ENCODE results near the gene TAPT1. TPM values are rescaled to one million over a fixed set of nuclear protein-coding genes. Genes with fewer than 3 reads are reported as not detected.

TAPT1 gene
- total RNA-seq, 1 donor from 2014 or later = 25.3 TPM

- Mint-ChIP-seq H3K36me3 (ENCODE audit: low read depth, unreplicated experiment) (peaks cover under 1% of the 10 kb centered on the region), H3K9me3 (ENCODE audit: unreplicated experiment) (no peaks in the 10 kb centered on the region), H3K27me3 (ENCODE audit: low read depth, unreplicated experiment) (no peaks in the 10 kb centered on the region), H3K4me1 (ENCODE audit: low read depth, unreplicated experiment) (no peaks in the 10 kb centered on the region), H3K27ac (ENCODE audit: unreplicated experiment) (no peak overlapping the region), H3K4me3 (ENCODE audit: unreplicated experiment) (no peak overlapping the region)
- H4K20me1 ChIP-seq (ENCODE audit: insufficient read depth, low read length) = no peaks in the 10 kb centered on the region
- H2AFZ ChIP-seq (ENCODE audit: low read depth, low read length) = no peak overlapping the region
- no peaks in the 10 kb centered on the region for H3K4me1 ChIP-seq (ENCODE audit: insufficient read depth, low read length)
- H3K27me3 ChIP-seq (ENCODE audit: insufficient read depth, low read length) = no peaks in the 10 kb centered on the region
- H3K9ac ChIP-seq (ENCODE audit: low read length) = no peak overlapping the region
- H3K4me2 ChIP-seq (ENCODE audit: low read length) = no peak overlapping the region
- H3K4me3 ChIP-seq (ENCODE audit: insufficient read depth, low read depth, low read length) = no peak overlapping the region
- DNase-seq (ENCODE audit: low read depth) = no peak
- no peak for TF ChIP-seq CTCF (IDR thresholded peaks at IDR 0.05; ENCODE audit: insufficient read depth, low read depth, low read length)
- no peak for TF ChIP-seq EZH2 (IDR thresholded peaks at IDR 0.05; ENCODE audit: insufficient read depth, low read length)
- no peaks in the 10 kb centered on the region for H3K79me2 ChIP-seq (ENCODE audit: insufficient read depth, low read length)
- FAIRE-seq = no peak
- H3K36me3 ChIP-seq (ENCODE audit: insufficient read depth, low read length) = no peaks in the 10 kb centered on the region
- H3K9me3 ChIP-seq (ENCODE audit: insufficient read depth, low read depth, low read length) = no peaks in the 10 kb centered on the region
- no peak overlapping the region for H3K27ac ChIP-seq (ENCODE audit: low read depth, low read length)
Observed at GRCh38 chr4:16261313-16261878, 35.1 kb upstream of the TAPT1 start.

- DNase-seq (ENCODE audit: low read depth) (peak; percentile 34), FAIRE-seq (no peak)
- H3K4me3 ChIP-seq (ENCODE audit: insufficient read depth, low read depth, low read length) = no peak overlapping the region
- no peak overlapping the region for H3K9ac ChIP-seq (ENCODE audit: low read length)
- H3K36me3 Mint-ChIP-seq (ENCODE audit: low read depth, unreplicated experiment) = peaks cover 4% of the 10 kb centered on the region
- no peaks in the 10 kb centered on the region for H3K4me1 Mint-ChIP-seq (ENCODE audit: low read depth, unreplicated experiment)
- H4K20me1 ChIP-seq (ENCODE audit: insufficient read depth, low read length) = no peaks in the 10 kb centered on the region
- H3K27me3 Mint-ChIP-seq (ENCODE audit: low read depth, unreplicated experiment) = no peaks in the 10 kb centered on the region
- TF ChIP-seq CTCF (IDR thresholded peaks at IDR 0.05; ENCODE audit: insufficient read depth, low read depth, low read length) (no peak), EZH2 (IDR thresholded peaks at IDR 0.05; ENCODE audit: insufficient read depth, low read length) (no peak)
- no peak overlapping the region for H3K4me3 Mint-ChIP-seq (ENCODE audit: unreplicated experiment)
- H3K79me2 ChIP-seq (ENCODE audit: insufficient read depth, low read length) = no peaks in the 10 kb centered on the region
- H3K36me3 ChIP-seq (ENCODE audit: insufficient read depth, low read length) = no peaks in the 10 kb centered on the region
- no peaks in the 10 kb centered on the region for H3K27me3 ChIP-seq (ENCODE audit: insufficient read depth, low read length)
- no peaks in the 10 kb centered on the region for H3K4me1 ChIP-seq (ENCODE audit: insufficient read depth, low read length)
- H3K27ac ChIP-seq (ENCODE audit: low read depth, low read length) = no peak overlapping the region
- H3K9me3 Mint-ChIP-seq (ENCODE audit: unreplicated experiment) = no peaks in the 10 kb centered on the region
- no peak overlapping the region for H2AFZ ChIP-seq (ENCODE audit: low read depth, low read length)
- H3K4me2 ChIP-seq (ENCODE audit: low read length) = no peak overlapping the region
- H3K27ac Mint-ChIP-seq (ENCODE audit: unreplicated experiment) = no peak overlapping the region
- H3K9me3 ChIP-seq (ENCODE audit: insufficient read depth, low read depth, low read length) = no peaks in the 10 kb centered on the region
Observed at GRCh38 chr4:16259889-16260246, 33.6 kb upstream of the TAPT1 start.

- Mint-ChIP-seq H3K36me3 (ENCODE audit: low read depth, unreplicated experiment) (peaks cover 4% of the 10 kb centered on the region), H3K27ac (ENCODE audit: unreplicated experiment) (no peak overlapping the region), H3K27me3 (ENCODE audit: low read depth, unreplicated experiment) (no peaks in the 10 kb centered on the region), H3K4me1 (ENCODE audit: low read depth, unreplicated experiment) (peaks cover 3% of the 10 kb centered on the region), H3K9me3 (ENCODE audit: unreplicated experiment) (no peaks in the 10 kb centered on the region), H3K4me3 (ENCODE audit: unreplicated experiment) (no peak overlapping the region)
- Histone ChIP-seq H3K4me2 (ENCODE audit: low read length) (no peak overlapping the region), H3K27me3 (ENCODE audit: insufficient read depth, low read length) (no peaks in the 10 kb centered on the region), H3K9ac (ENCODE audit: low read length) (no peak overlapping the region), H3K27ac (ENCODE audit: low read depth, low read length) (no peak overlapping the region), H3K36me3 (ENCODE audit: insufficient read depth, low read length) (no peaks in the 10 kb centered on the region), H3K9me3 (ENCODE audit: insufficient read depth, low read depth, low read length) (no peaks in the 10 kb centered on the region), H3K79me2 (ENCODE audit: insufficient read depth, low read length) (no peaks in the 10 kb centered on the region), H3K4me1 (ENCODE audit: insufficient read depth, low read length) (no peaks in the 10 kb centered on the region), H3K4me3 (ENCODE audit: insufficient read depth, low read depth, low read length) (no peak overlapping the region), H4K20me1 (ENCODE audit: insufficient read depth, low read length) (no peaks in the 10 kb centered on the region), H2AFZ (ENCODE audit: low read depth, low read length) (no peak overlapping the region)
- no peak for FAIRE-seq
- DNase-seq (ENCODE audit: low read depth) = no peak
- TF ChIP-seq CTCF (IDR thresholded peaks at IDR 0.05; ENCODE audit: insufficient read depth, low read depth, low read length) (no peak), EZH2 (IDR thresholded peaks at IDR 0.05; ENCODE audit: insufficient read depth, low read length) (no peak)
Observed at GRCh38 chr4:16259241-16259888, 33.1 kb upstream of the TAPT1 start.
